ENCODE data around the gene WWC2.

DNA sequence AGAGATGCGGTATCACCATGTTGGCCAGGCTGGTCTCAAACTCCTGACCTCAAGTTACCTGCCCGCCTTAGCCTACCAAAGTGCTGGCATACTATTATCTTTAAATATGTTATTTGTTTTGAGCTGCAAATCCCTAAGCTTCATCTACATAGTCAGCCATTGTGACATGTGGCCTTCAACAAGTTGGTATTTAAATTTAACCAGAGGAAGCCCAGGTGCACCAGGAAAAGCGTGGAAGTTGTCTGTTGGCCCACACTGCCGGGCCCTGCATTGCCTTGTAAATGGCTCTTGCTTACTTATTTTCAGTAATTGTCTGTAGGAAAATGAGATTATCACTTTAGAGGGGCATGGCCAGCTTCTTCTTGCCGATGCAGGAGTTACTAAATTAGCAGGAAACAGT lies 6.0 kb downstream of the WWC2 start:
- no peak for TF ChIP-seq POLR2AphosphoS5 (IDR thresholded peaks at IDR 0.05; ENCODE audit: low read depth)
- no peak for TF ChIP-seq CTCF (IDR thresholded peaks at IDR 0.05; ENCODE audit: insufficient read depth, low read length)
- TF ChIP-seq SPI1 (IDR thresholded peaks at IDR 0.05; ENCODE audit: borderline replicate concordance, low read depth): no peak

Measured in HL-60 (cell line).